Measurements from ENCODE around the gene GPC6. TPM values are rescaled to one million over a fixed set of nuclear protein-coding genes. Genes with fewer than 3 reads are reported as not detected.

The GPC6 gene
- polyA plus RNA-seq, 1 of the 3 experiments (the other 2 are of a cell fraction) = 6.7 TPM

GRCh38 chr13:94160875-94161274, 934.3 kb downstream of the GPC6 start:
- 73% methylated on average over 2 of the region's 2 CpGs for WGBS (ENCODE audit: low lambda C conversion rate)
- no peaks in the 10 kb centered on the region for H3K36me3 ChIP-seq (replicated peaks in 1 of 2; ENCODE audit: control insufficient read depth in 1 of 2, insufficient read depth in 2 of 2, low read length in 1 of 2)
- H3K27ac ChIP-seq (ENCODE audit: low read depth in 2 of 2, low read length in 1 of 2) = no peak overlapping the region
- POLR2A ChIA-PET = no interaction called here
- H3K79me2 ChIP-seq (ENCODE audit: insufficient read depth) = no peaks in the 10 kb centered on the region
- CTCF ChIA-PET = no interaction called here
- TF ChIP-seq, protein P1, sequence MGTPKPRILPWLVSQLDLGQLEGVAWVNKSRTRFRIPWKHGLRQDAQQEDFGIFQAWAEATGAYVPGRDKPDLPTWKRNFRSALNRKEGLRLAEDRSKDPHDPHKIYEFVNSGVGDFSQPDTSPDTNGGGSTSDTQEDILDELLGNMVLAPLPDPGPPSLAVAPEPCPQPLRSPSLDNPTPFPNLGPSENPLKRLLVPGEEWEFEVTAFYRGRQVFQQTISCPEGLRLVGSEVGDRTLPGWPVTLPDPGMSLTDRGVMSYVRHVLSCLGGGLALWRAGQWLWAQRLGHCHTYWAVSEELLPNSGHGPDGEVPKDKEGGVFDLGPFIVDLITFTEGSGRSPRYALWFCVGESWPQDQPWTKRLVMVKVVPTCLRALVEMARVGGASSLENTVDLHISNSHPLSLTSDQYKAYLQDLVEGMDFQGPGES (IDR thresholded peaks at IDR 0.05; ENCODE audit: low read depth, low read length) = no peak
- TF ChIP-seq GABPA (IDR thresholded peaks at IDR 0.05; ENCODE audit: low read depth) = no peak
- TF ChIP-seq MXI1 (IDR thresholded peaks at IDR 0.05; ENCODE audit: low read depth, low read length) = no peak
- TF ChIP-seq REST (IDR thresholded peaks at IDR 0.05; ENCODE audit: low read depth, low read length) = no peak
- no peak for TF ChIP-seq NFIC (IDR thresholded peaks at IDR 0.05; ENCODE audit: borderline replicate concordance)
- TF ChIP-seq RFX5 (IDR thresholded peaks at IDR 0.05; ENCODE audit: low read length) = no peak
- no peak for TF ChIP-seq YY1 (IDR thresholded peaks at IDR 0.05; ENCODE audit: low read depth)
- no peak for TF ChIP-seq RCOR1 (IDR thresholded peaks at IDR 0.05; ENCODE audit: low read length)
- no peak for TF ChIP-seq EP300 (IDR thresholded peaks at IDR 0.05; ENCODE audit: borderline replicate concordance in 1 of 2, low read depth in 1 of 2, low read length in 1 of 2)
- no peak for TF ChIP-seq PBX3 (IDR thresholded peaks at IDR 0.05)
- no peak for TF ChIP-seq EZH2phosphoT487 (IDR thresholded peaks at IDR 0.05; ENCODE audit: borderline replicate concordance, low read depth)
- TF ChIP-seq TCF12 (IDR thresholded peaks at IDR 0.05) = no peak
- TF ChIP-seq, protein P2, sequence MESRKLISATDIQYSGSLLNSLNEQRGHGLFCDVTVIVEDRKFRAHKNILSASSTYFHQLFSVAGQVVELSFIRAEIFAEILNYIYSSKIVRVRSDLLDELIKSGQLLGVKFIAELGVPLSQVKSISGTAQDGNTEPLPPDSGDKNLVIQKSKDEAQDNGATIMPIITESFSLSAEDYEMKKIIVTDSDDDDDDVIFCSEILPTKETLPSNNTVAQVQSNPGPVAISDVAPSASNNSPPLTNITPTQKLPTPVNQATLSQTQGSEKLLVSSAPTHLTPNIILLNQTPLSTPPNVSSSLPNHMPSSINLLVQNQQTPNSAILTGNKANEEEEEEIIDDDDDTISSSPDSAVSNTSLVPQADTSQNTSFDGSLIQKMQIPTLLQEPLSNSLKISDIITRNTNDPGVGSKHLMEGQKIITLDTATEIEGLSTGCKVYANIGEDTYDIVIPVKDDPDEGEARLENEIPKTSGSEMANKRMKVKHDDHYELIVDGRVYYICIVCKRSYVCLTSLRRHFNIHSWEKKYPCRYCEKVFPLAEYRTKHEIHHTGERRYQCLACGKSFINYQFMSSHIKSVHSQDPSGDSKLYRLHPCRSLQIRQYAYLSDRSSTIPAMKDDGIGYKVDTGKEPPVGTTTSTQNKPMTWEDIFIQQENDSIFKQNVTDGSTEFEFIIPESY (IDR thresholded peaks at IDR 0.05; ENCODE audit: borderline replicate concordance, low read depth) = no peak
- TF ChIP-seq RAD21 (IDR thresholded peaks at IDR 0.05; ENCODE audit: low read length) = no peak
- no peak for TF ChIP-seq TAF1 (IDR thresholded peaks at IDR 0.05; ENCODE audit: borderline replicate concordance, low read depth, low read length)
- no peak for TF ChIP-seq CHD2 (IDR thresholded peaks at IDR 0.05; ENCODE audit: low read length, partially characterized antibody)
- no peak for TF ChIP-seq FOSL2 (IDR thresholded peaks at IDR 0.05; ENCODE audit: borderline replicate concordance, low read depth)
- H4K20me1 ChIP-seq (ENCODE audit: insufficient read depth) = no peaks in the 10 kb centered on the region
- no peaks in the 10 kb centered on the region for H3K9me3 ChIP-seq
- DNase-seq = no peak
- H3K4me1 ChIP-seq (ENCODE audit: control insufficient read depth in 1 of 2, insufficient read depth in 2 of 2, low read depth in 1 of 2, low read length in 1 of 2) = no peaks in the 10 kb centered on the region
- no peak overlapping the region for H2AFZ ChIP-seq (ENCODE audit: low read depth)
- no peak overlapping the region for H3K9ac ChIP-seq
- H3K4me3 ChIP-seq (ENCODE audit: low read depth in 2 of 2, low read length in 1 of 2) = no peak overlapping the region
- no peaks in the 10 kb centered on the region for H3F3A ChIP-seq (replicated peaks; ENCODE audit: insufficient read depth)
- H3K27me3 ChIP-seq (ENCODE audit: insufficient read depth) = no peaks in the 10 kb centered on the region
- no peaks in the 10 kb centered on the region for H3K9me2 ChIP-seq
- H3K4me2 ChIP-seq = no peak overlapping the region
